Large intestine (tissue), 3 donors: ENCODE data around the gene CREBBP. TPM values are rescaled to one million over a fixed set of nuclear protein-coding genes. Genes with fewer than 3 reads are reported as not detected.
A peak's percentile ranks its signal among the peaks of the same experiment; 100 is the strongest.

ENCODE experiments used
- DNase-seq, 2 donors: peaks; one replicate each; pipeline versions ENCODE4 v3.0.0 to v3.0.0-alpha.2; 2013
- H3K27ac ChIP-seq: one replicate; pipeline ENCODE4 v1.5.1; 2013; ENCODE audit warnings: low read length
- H3K27me3 ChIP-seq: 2 replicates; pipeline ENCODE4 v1.6.1; 2013; ENCODE audit warnings: low read length; ENCODE audit not compliant: control insufficient read depth, insufficient read depth
- H3K36me3 ChIP-seq: 2 replicates; pipeline ENCODE4 v1.6.1; 2013; ENCODE audit warnings: low read length; ENCODE audit not compliant: control insufficient read depth, insufficient read depth
- H3K4me1 ChIP-seq: one replicate; pipeline ENCODE4 v1.6.1; 2013; ENCODE audit warnings: low read length; ENCODE audit not compliant: control insufficient read depth, insufficient read depth
- H3K4me3 ChIP-seq: one replicate; pipeline ENCODE4 v1.5.1; 2013; ENCODE audit warnings: low read length
- H3K9me3 ChIP-seq: one replicate; pipeline ENCODE4 v1.6.1; 2013; ENCODE audit warnings: mild to moderate bottlenecking, low read depth, low read length, moderate library complexity; ENCODE audit not compliant: control insufficient read depth
- WGBS: methylation state at CpG from one replicate; pipeline ENCODE4 v1.1.5; 2013; ENCODE audit warnings: low lambda C conversion rate; ENCODE audit not compliant: insufficient coverage; 5-methylcytosine and 5-hydroxymethylcytosine counted together
- polyA plus RNA-seq: library from polyadenylated mRNA; unstranded; fragments of 120-200 nt; gene quantifications from one replicate; pipeline ENCODE4 v1.2.1, GENCODE V29; 2013

Gene CREBBP
- polyA plus RNA-seq, 1 donor, result 46.6 TPM

- Histone ChIP-seq H3K4me1 (peaks cover 10% of the 10 kb centered on the region), H3K27ac (no peak overlapping the region), H3K27me3 (no peaks in the 10 kb centered on the region), H3K36me3 (peaks cover 4% of the 10 kb centered on the region), H3K9me3 (no peaks in the 10 kb centered on the region), H3K4me3 (peak overlapping the region; percentile 81)
- WGBS, result no CpG with 5 or more reads among the region's 30 CpGs
- peak in 1 of 2 donors; percentile 6 for DNase-seq
Observed at GRCh38 chr16:3881499-3881990, 1.0 kb upstream of the CREBBP start.

- Histone ChIP-seq H3K36me3 (peaks cover 4% of the 10 kb centered on the region), H3K9me3 (no peaks in the 10 kb centered on the region), H3K27ac (no peak overlapping the region), H3K4me3 (peak overlapping the region; percentile 73), H3K4me1 (peaks cover 14% of the 10 kb centered on the region), H3K27me3 (no peaks in the 10 kb centered on the region)
- peak; percentile 42 to 72 for DNase-seq
- WGBS, result no CpG with 5 or more reads among the region's 117 CpGs
Observed at GRCh38 chr16:3879887-3880564, 487 bp downstream of the CREBBP start.

GRCh38 chr16:3879258-3879886 is 1.1 kb downstream of the CREBBP start:
- peaks cover 18% of the 10 kb centered on the region for H3K4me1 ChIP-seq
- no CpG with 5 or more reads among the region's 50 CpGs for WGBS

GRCh38 chr16:3878610-3879009 is 1.9 kb downstream of the CREBBP start:
- Histone ChIP-seq H3K36me3 (peaks cover 4% of the 10 kb centered on the region), H3K27ac (no peak overlapping the region), H3K4me1 (peaks cover 26% of the 10 kb centered on the region), H3K9me3 (no peaks in the 10 kb centered on the region), H3K4me3 (peak overlapping the region; percentile 73), H3K27me3 (no peaks in the 10 kb centered on the region)
- 0% methylated on average over 4 of the region's 8 CpGs for WGBS
- DNase-seq, result no peak

More at GRCh38 chr16:3879258-3879886, 1.1 kb downstream of the CREBBP start:
- DNase-seq, result peak in 1 of 2 donors; percentile 43
- H3K4me3 ChIP-seq, result peak overlapping the region; percentile 73
- H3K9me3 ChIP-seq, result no peaks in the 10 kb centered on the region
- no peak overlapping the region for H3K27ac ChIP-seq
- peaks cover 4% of the 10 kb centered on the region for H3K36me3 ChIP-seq
- H3K27me3 ChIP-seq, result no peaks in the 10 kb centered on the region

GRCh38 chr16:3876695-3877094 is 3.8 kb downstream of the CREBBP start:
- Histone ChIP-seq H3K36me3 (peaks cover 4% of the 10 kb centered on the region), H3K4me1 (peaks cover 26% of the 10 kb centered on the region), H3K27ac (no peak overlapping the region), H3K9me3 (no peaks in the 10 kb centered on the region), H3K4me3 (no peak overlapping the region), H3K27me3 (no peaks in the 10 kb centered on the region)
- WGBS, result no CpG with 5 or more reads among the region's 6 CpGs
- no peak for DNase-seq

- H3K27ac ChIP-seq, result no peak overlapping the region
- H3K4me3 ChIP-seq, result no peak overlapping the region
- peaks cover 23% of the 10 kb centered on the region for H3K4me1 ChIP-seq
Observed at GRCh38 chr16:3876160-3876559, 4.4 kb downstream of the CREBBP start.

GRCh38 chr16:3874794-3875692 is 5.5 kb downstream of the CREBBP start:
- Histone ChIP-seq H3K27ac (no peak overlapping the region), H3K4me1 (peaks cover 21% of the 10 kb centered on the region), H3K4me3 (no peak overlapping the region), H3K9me3 (no peaks in the 10 kb centered on the region), H3K36me3 (peaks cover 4% of the 10 kb centered on the region), H3K27me3 (no peaks in the 10 kb centered on the region)
- DNase-seq, result no peak
- 80% methylated on average over 1 of the region's 15 CpGs for WGBS

More at GRCh38 chr16:3876160-3876559, 4.4 kb downstream of the CREBBP start:
- Histone ChIP-seq H3K36me3 (peaks cover 4% of the 10 kb centered on the region), H3K9me3 (no peaks in the 10 kb centered on the region), H3K27me3 (no peaks in the 10 kb centered on the region)
- DNase-seq, result no peak

- no CpG with 5 or more reads among the region's 8 CpGs for WGBS
- Histone ChIP-seq H3K9me3 (no peaks in the 10 kb centered on the region), H3K27me3 (no peaks in the 10 kb centered on the region), H3K4me1 (peaks cover 21% of the 10 kb centered on the region), H3K36me3 (peaks cover 6% of the 10 kb centered on the region), H3K4me3 (no peak overlapping the region), H3K27ac (no peak overlapping the region)
- peak; percentile 18 to 57 for DNase-seq
Observed at GRCh38 chr16:3874242-3874641, 6.3 kb downstream of the CREBBP start.

GRCh38 chr16:3873482-3874173 is 6.9 kb downstream of the CREBBP start:
- Histone ChIP-seq H3K27me3 (no peaks in the 10 kb centered on the region), H3K4me3 (no peak overlapping the region), H3K36me3 (peaks cover 6% of the 10 kb centered on the region), H3K4me1 (peaks cover 21% of the 10 kb centered on the region), H3K27ac (no peak overlapping the region), H3K9me3 (no peaks in the 10 kb centered on the region)
- no peak for DNase-seq
- 85% methylated on average over 3 of the region's 13 CpGs for WGBS
